Vagina (tissue), 2 donors: ENCODE data around the gene DRD3.

Source experiments
- POLR2A ChIP-seq, 2 donors: fragments of 450-650 bp; IDR thresholded peaks; one replicate each; pipeline ENCODE4 v1.6.1; 2017; ENCODE audit warnings: antibody characterized with exemption in 2 of 2, mild to moderate bottlenecking in 2 of 2, moderate library complexity in 2 of 2
- POLR2AphosphoS5 ChIP-seq, 2 donors: sonication (generic); formaldehyde crosslinking; IDR thresholded peaks; one replicate each; pipeline ENCODE4 v1.9.0; 2017; ENCODE audit warnings: antibody characterized with exemption in 2 of 2, mild to moderate bottlenecking in 2 of 2, low read depth in 1 of 2; ENCODE audit not compliant: insufficient read depth in 1 of 2
- TF ChIP-seq, protein P1 (sequence below), 3 experiments: fragments of 450-650 bp in 2 of 3; fragments of 200-600 bp in 1 of 3; sonication (generic) in 1 of 3; IDR thresholded peaks; one replicate each; pipeline ENCODE4 v1.5.1; 2017 to 2019; ENCODE audit warnings: antibody characterized with exemption in 3 of 3, mild to moderate bottlenecking in 2 of 3, moderate library complexity in 2 of 3

DNA sequence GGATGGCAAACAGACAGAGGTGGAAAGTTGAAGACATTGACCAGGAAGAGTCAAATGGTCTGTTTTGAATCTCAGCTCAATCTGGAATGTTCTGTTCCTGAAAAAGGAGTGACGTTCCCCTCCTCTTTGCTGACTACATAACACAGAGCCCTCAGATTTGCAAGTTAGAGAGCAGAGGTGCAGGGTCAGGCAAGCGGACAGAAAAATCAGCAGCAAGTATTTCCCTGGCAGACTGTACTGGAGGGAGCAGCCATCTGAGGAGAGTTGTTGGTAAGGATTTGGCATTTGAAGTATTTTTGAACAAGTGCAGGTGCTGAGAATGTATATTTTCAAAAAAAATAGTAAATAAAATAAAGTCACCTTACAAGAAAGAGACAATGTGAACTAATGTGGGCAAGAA lies 40.9 kb upstream of the DRD3 start:
- TF ChIP-seq, protein P1, sequence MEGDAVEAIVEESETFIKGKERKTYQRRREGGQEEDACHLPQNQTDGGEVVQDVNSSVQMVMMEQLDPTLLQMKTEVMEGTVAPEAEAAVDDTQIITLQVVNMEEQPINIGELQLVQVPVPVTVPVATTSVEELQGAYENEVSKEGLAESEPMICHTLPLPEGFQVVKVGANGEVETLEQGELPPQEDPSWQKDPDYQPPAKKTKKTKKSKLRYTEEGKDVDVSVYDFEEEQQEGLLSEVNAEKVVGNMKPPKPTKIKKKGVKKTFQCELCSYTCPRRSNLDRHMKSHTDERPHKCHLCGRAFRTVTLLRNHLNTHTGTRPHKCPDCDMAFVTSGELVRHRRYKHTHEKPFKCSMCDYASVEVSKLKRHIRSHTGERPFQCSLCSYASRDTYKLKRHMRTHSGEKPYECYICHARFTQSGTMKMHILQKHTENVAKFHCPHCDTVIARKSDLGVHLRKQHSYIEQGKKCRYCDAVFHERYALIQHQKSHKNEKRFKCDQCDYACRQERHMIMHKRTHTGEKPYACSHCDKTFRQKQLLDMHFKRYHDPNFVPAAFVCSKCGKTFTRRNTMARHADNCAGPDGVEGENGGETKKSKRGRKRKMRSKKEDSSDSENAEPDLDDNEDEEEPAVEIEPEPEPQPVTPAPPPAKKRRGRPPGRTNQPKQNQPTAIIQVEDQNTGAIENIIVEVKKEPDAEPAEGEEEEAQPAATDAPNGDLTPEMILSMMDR (IDR thresholded peaks at IDR 0.05) = no peak
- TF ChIP-seq POLR2AphosphoS5 (IDR thresholded peaks at IDR 0.05; ENCODE audit: insufficient read depth in 1 of 2, low read depth in 1 of 2) (no peak), POLR2A (IDR thresholded peaks at IDR 0.05) (no peak)
